Stomach (tissue), 9 donors: ENCODE data around the gene BTBD3. TPM values are rescaled to one million over a fixed set of nuclear protein-coding genes. Genes with fewer than 3 reads are reported as not detected.

Experiments
- DNase-seq, 2 donors: peaks; one replicate each; pipeline versions ENCODE4 v3.0.0 to v3.0.0-alpha.2; 2013 to 2019
- H3K27ac ChIP-seq, 5 donors: fragments of 200-600 bp in 4 of 5; sonication (generic) in 4 of 5; one replicate each; pipeline ENCODE4 v1.5.1; 2013 to 2019; ENCODE audit warnings: mild to moderate bottlenecking in 1 of 5, moderate library complexity in 1 of 5
- H3K27me3 ChIP-seq, 3 donors: fragments of 200-600 bp; sonication (generic); one replicate each; pipeline ENCODE4 v1.5.1; 2017 to 2019; ENCODE audit warnings: mixed run types in 1 of 3
- H3K36me3 ChIP-seq, 4 donors: fragments of 200-600 bp; sonication (generic); 1 replicate in 3 of 4; 2 replicates in 1 of 4; pipeline ENCODE4 v1.5.1; 2016 to 2019
- H3K4me1 ChIP-seq, 4 donors: fragments of 200-600 bp; sonication (generic); one replicate each; pipeline ENCODE4 v1.5.1; 2016 to 2019
- H3K4me3 ChIP-seq, 4 donors: fragments of 200-600 bp; sonication (generic) in 3 of 4; one replicate each; pipeline ENCODE4 v1.5.1; 2016 to 2019; ENCODE audit warnings: mild to moderate bottlenecking in 1 of 4
- H3K9me3 ChIP-seq, 4 donors: fragments of 200-600 bp; sonication (generic); one replicate each; pipeline ENCODE4 v1.5.1; 2016 to 2019
- EP300 ChIP-seq: sonication (generic); formaldehyde crosslinking; IDR thresholded peaks from one replicate; pipeline ENCODE4 v1.6.1; 2017; ENCODE audit warnings: antibody characterized with exemption
- POLR2A ChIP-seq, 4 donors: fragments of 450-650 bp; IDR thresholded peaks; one replicate each; pipeline ENCODE4 v1.6.1; 2016; ENCODE audit warnings: antibody characterized with exemption in 4 of 4, control low read depth in 2 of 4, mild to moderate bottlenecking in 1 of 4, moderate library complexity in 1 of 4
- POLR2AphosphoS5 ChIP-seq, 3 donors: sonication (generic); formaldehyde crosslinking; IDR thresholded peaks; one replicate each; pipeline ENCODE4 v1.6.1; 2016; ENCODE audit warnings: antibody characterized with exemption in 3 of 3
- WGBS, 5 donors: extraction: QIAGEN DNeasy Blood & Tissue Kit in 3 of 5; methylation state at CpG; one replicate each; pipeline versions ENCODE4 v1.1.5 to v1.1.7; 2013 to 2018; 5-methylcytosine and 5-hydroxymethylcytosine counted together
- intact Hi-C: fragments of 100-400 bp; cut with DNase I; formaldehyde crosslinking; loops from one replicate; pipeline ENCODE4 v1.15.1; 2023; ENCODE audit warnings: low total_unique reads
- polyA plus RNA-seq, 3 donors: library from polyadenylated mRNA; stranded (reverse); fragments of 200-250 nt; gene quantifications; one replicate each; pipeline ENCODE4 v1.2.3, GENCODE V29; 2013
- total RNA-seq, 5 donors: library from RNA; depleted of rRNA; stranded (reverse); fragments of >200 nt; gene quantifications; one replicate each; pipeline versions ENCODE4 v1.1.0 to v1.2.3, GENCODE V29; 2014 to 2016
- TF ChIP-seq, protein P1 (sequence below), 7 experiments: fragments of 450-650 bp in 4 of 7; fragments of 200-600 bp in 3 of 7; sonication (generic) in 3 of 7; IDR thresholded peaks; one replicate each; pipeline ENCODE4 v1.5.1; 2016 to 2019; ENCODE audit warnings: antibody characterized with exemption in 7 of 7, control low read depth in 2 of 7, mild to moderate bottlenecking in 1 of 7
- donor health status: healthy with polysubstance abuse.
- donor health status: Bipolar disorder and iron deficiency.
- donor health status: healthy.

Gene BTBD3
- total and polyA plus RNA-seq, 8 donors, result 10.7 to 147 (median 26.7) TPM

DNA sequence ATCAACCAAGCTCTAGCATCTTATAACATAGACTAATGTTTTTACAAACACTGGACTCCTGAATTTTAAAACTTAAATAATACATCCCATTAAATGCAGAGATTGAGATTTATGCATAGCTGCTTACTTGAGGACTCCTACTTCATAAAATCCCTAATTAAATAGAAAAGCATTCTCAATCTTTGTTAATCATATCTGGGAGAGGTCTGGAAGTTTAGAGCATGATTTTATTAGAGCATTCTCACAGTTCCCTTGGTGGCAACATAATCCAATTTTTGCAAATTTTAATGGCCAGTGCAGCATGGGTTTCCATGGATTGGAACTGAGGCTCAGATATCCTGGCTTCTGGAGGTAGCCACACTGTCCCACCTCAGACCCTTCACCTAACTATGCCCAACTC lies 19.5 kb downstream of the BTBD3 start:
- DNase-seq, result no peak
- TF ChIP-seq POLR2AphosphoS5 (IDR thresholded peaks at IDR 0.05), result no peak
- no peak for TF ChIP-seq POLR2A (IDR thresholded peaks at IDR 0.05)
- TF ChIP-seq, protein P1, sequence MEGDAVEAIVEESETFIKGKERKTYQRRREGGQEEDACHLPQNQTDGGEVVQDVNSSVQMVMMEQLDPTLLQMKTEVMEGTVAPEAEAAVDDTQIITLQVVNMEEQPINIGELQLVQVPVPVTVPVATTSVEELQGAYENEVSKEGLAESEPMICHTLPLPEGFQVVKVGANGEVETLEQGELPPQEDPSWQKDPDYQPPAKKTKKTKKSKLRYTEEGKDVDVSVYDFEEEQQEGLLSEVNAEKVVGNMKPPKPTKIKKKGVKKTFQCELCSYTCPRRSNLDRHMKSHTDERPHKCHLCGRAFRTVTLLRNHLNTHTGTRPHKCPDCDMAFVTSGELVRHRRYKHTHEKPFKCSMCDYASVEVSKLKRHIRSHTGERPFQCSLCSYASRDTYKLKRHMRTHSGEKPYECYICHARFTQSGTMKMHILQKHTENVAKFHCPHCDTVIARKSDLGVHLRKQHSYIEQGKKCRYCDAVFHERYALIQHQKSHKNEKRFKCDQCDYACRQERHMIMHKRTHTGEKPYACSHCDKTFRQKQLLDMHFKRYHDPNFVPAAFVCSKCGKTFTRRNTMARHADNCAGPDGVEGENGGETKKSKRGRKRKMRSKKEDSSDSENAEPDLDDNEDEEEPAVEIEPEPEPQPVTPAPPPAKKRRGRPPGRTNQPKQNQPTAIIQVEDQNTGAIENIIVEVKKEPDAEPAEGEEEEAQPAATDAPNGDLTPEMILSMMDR (IDR thresholded peaks at IDR 0.05), result no peak
- no peak for TF ChIP-seq EP300
- Histone ChIP-seq H3K4me3 (no peak overlapping the region), H3K27me3 (no peaks in the 10 kb centered on the region), H3K36me3 (no peaks in the 10 kb centered on the region), H3K27ac (no peak overlapping the region), H3K9me3 (no peaks in the 10 kb centered on the region), H3K4me1 (no peaks in the 10 kb centered on the region)
- intact Hi-C loops, result no loop called here

DNA sequence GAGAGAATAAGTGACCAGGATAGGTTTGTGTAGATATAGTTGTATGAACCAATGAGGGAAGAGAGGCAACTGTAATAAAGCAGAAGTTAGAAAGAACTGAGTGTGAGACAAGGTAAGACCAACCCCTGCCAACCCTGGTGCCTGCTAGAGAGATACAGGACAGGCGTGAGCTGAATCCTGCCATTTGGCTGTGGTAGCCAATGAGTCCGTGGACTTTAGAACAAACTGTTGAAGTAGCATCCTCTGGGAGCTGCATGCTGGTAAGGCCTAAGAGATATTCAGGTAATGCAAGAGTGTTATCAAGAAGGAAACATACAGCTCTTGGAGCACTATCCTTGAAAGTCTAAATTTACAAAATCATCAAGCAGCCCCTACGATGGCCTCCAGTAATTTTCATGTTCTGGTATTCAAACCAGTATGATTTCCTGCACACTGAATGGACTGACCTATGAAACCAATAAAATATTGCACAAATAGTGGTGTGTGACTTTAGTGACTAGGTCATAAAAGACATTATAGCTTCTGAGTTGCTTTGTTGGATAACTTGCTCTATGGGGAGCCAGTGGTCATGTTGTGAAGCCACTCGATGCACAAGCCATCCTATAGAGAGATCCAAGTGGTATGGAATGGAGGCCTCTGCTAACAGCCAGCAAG lies 24.0 kb downstream of the BTBD3 start:
- TF ChIP-seq POLR2AphosphoS5 (IDR thresholded peaks at IDR 0.05) (no peak), EP300 (no peak), POLR2A (IDR thresholded peaks at IDR 0.05) (no peak)
- TF ChIP-seq, protein P1 (IDR thresholded peaks at IDR 0.05), result no peak
- no peaks in the 10 kb centered on the region for H3K4me1 ChIP-seq
- H3K27ac ChIP-seq, result no peak overlapping the region
- no peaks in the 10 kb centered on the region for H3K36me3 ChIP-seq
- no peaks in the 10 kb centered on the region for H3K9me3 ChIP-seq
- DNase-seq, result no peak
- no peaks in the 10 kb centered on the region for H3K27me3 ChIP-seq
- 86 to 97% (median 94%) methylated on average over 4 of the region's 4 CpGs for WGBS, 5 donors
- intact Hi-C loops, result no loop called here
- H3K4me3 ChIP-seq, result no peak overlapping the region

DNA sequence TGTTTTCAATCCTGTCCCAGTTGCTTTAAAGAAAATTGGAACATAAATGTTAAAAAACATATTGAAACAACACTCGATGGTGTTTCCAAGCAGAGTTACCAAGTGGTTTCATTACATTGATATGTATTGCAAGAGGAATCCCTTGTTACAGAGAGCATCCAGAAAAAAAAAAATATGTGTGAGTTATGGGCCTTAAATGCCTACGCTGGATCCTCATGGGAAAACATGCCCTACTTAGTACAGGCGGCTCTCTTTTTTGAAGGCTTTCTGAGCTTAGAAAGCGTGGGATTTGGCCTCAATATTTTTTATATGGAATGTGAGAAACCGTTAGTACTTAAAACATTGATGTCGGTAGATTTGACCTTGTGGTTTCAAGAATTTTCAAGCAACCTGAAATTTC lies 26.1 kb downstream of the BTBD3 start:
- Histone ChIP-seq H3K27ac (no peak overlapping the region), H3K4me3 (no peak overlapping the region), H3K4me1 (no peaks in the 10 kb centered on the region), H3K9me3 (no peaks in the 10 kb centered on the region), H3K36me3 (no peaks in the 10 kb centered on the region), H3K27me3 (no peaks in the 10 kb centered on the region)
- 92 to 98% (median 93%) methylated on average over 6 of the region's 6 CpGs for WGBS, 5 donors
- intact Hi-C loops, result no loop called here
- no peak for DNase-seq
- no peak for TF ChIP-seq EP300
- TF ChIP-seq POLR2AphosphoS5 (IDR thresholded peaks at IDR 0.05), result no peak
- TF ChIP-seq POLR2A (IDR thresholded peaks at IDR 0.05), result no peak
- TF ChIP-seq, protein P1 (IDR thresholded peaks at IDR 0.05), result no peak

DNA sequence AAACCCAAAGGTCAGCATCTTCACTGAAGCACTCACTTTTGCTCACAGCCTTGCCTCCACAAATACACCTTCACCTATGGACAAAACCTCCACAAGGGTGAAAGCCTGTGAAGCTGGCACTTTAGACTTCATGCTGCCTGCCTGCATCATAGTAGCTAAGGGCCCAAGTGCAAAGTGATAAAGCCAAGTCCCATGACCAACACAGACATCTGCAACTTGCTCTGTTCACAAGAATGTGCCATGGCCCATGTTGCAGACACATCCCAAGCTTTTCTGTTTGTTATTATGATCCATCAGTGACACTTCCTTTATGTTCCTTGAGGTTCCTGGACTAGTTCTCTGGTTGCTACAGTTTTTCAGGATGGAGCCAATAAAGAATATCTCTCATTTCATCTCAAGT lies 31.1 kb downstream of the BTBD3 start:
- H3K9me3 ChIP-seq, result peaks cover 0 to 3% (median 0%) of the 10 kb centered on the region in 4 donors
- H3K27me3 ChIP-seq, result no peaks in the 10 kb centered on the region
- H3K36me3 ChIP-seq, result no peaks in the 10 kb centered on the region
- no peaks in the 10 kb centered on the region for H3K4me1 ChIP-seq
- intact Hi-C loops, result no loop called here
- DNase-seq, result no peak
- no peak overlapping the region for H3K4me3 ChIP-seq
- TF ChIP-seq POLR2AphosphoS5 (IDR thresholded peaks at IDR 0.05), result no peak
- no peak for TF ChIP-seq POLR2A (IDR thresholded peaks at IDR 0.05)
- no peak overlapping the region for H3K27ac ChIP-seq

DNA sequence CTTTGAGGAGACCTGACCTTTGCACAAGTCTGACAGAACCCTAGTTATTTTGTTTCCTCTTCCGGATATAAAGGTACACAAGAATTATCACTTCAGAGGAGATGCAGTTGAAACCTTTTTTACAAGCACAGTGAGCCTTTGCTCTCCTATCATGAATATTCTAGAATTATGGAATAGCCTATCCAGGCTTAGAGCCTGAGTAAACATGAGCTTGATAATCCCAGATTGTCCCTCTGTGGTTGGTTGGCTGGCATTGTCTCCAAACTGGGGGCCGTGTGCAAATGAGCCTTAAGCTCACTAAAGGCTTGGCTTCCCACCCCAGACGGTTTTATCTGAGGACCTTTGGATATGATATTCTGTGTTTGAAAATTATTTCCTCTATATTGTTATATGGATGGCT lies 32.0 kb downstream of the BTBD3 start:
- intact Hi-C loops, result no loop called here
- Histone ChIP-seq H3K27ac (no peak overlapping the region), H3K9me3 (peaks cover 0 to 7% (median 0%) of the 10 kb centered on the region in 4 donors), H3K27me3 (no peaks in the 10 kb centered on the region), H3K36me3 (no peaks in the 10 kb centered on the region), H3K4me3 (no peak overlapping the region), H3K4me1 (no peaks in the 10 kb centered on the region)
- TF ChIP-seq EP300 (no peak), POLR2A (IDR thresholded peaks at IDR 0.05) (no peak), POLR2AphosphoS5 (IDR thresholded peaks at IDR 0.05) (no peak)
- TF ChIP-seq, protein P1 (IDR thresholded peaks at IDR 0.05), result no peak
- WGBS, 5 donors, result 43 to 64% (median 59%) methylated on average over 3 of the region's 3 CpGs
- no peak for DNase-seq
